Thyroid gland (tissue), 4 donors: ENCODE measurements around the gene RAD54L. TPM values are rescaled to one million over a fixed set of nuclear protein-coding genes. Genes with fewer than 3 reads are reported as not detected.

Source experiments
- DNase-seq, 2 donors: peaks; one replicate each; pipeline ENCODE4 v3.0.0-alpha.2; 2019
- H3K27ac ChIP-seq, 3 donors: fragments of 200-600 bp; sonication (generic); 1 replicate in 2 of 3; 2 replicates in 1 of 3; pipeline ENCODE4 v1.5.1; 2016 to 2019; ENCODE audit warnings: mild to moderate bottlenecking in 1 of 3, moderate library complexity in 1 of 3
- H3K27me3 ChIP-seq: fragments of 200-600 bp; sonication (generic); one replicate; pipeline ENCODE4 v1.5.1; 2019
- H3K36me3 ChIP-seq, 2 donors: fragments of 200-600 bp; sonication (generic); one replicate each; pipeline ENCODE4 v1.5.1; 2016 to 2019
- H3K4me1 ChIP-seq, 2 donors: fragments of 200-600 bp; sonication (generic); one replicate each; pipeline ENCODE4 v1.5.1; 2017 to 2019
- H3K4me3 ChIP-seq, 3 donors: fragments of 200-600 bp; sonication (generic); replicated peaks in 1 of 3; 1 replicate in 2 of 3; 2 replicates in 1 of 3; pipeline ENCODE4 v1.5.1; 2016; ENCODE audit warnings: mild to moderate bottlenecking in 1 of 3
- H3K9me3 ChIP-seq: fragments of 200-600 bp; sonication (generic); one replicate; pipeline ENCODE4 v1.5.1; 2017
- CTCF ChIP-seq, 6 experiments: fragments of 200-600 bp in 3 of 6; fragments of 450-650 bp in 3 of 6; sonication (generic) in 3 of 6; IDR thresholded peaks; one replicate each; pipeline ENCODE4 v1.5.1; 2016 to 2019; ENCODE audit warnings: antibody characterized with exemption in 6 of 6, mild to moderate bottlenecking in 2 of 6, inconsistent platforms in 1 of 6, moderate library complexity in 1 of 6
- POLR2A ChIP-seq, 2 donors: fragments of 450-650 bp; IDR thresholded peaks; one replicate each; pipeline ENCODE4 v1.6.1; 2017; ENCODE audit warnings: antibody characterized with exemption in 2 of 2, mild to moderate bottlenecking in 2 of 2, moderate library complexity in 1 of 2
- WGBS, 2 donors: methylation state at CpG; one replicate each; pipeline ENCODE4 v1.1.5; 2017; 5-methylcytosine and 5-hydroxymethylcytosine counted together
- intact Hi-C: fragments of 100-400 bp; cut with DNase I; formaldehyde crosslinking; loops from one replicate; pipeline ENCODE4 v1.15.1; 2023
- total RNA-seq, 4 donors: library from RNA; depleted of rRNA; stranded (reverse); fragments of >200 nt; gene quantifications; one replicate each; pipeline ENCODE4 v1.2.3, GENCODE V29; 2016

Gene RAD54L
- total RNA-seq = 1 to 10 TPM in 1 of 4 donors, under 1 TPM in 3; 0.27 to 1.7 (median 0.61) TPM

- intact Hi-C loops = loop anchor here (10.0 kb wide), 1 partner anchor 57 kb away; the partner anchor contains the start of genes LRRC41 and UQCRH
- WGBS, 2 donors = 3 to 5% methylated on average over 24 to 42 of the region's 49 CpGs
- H3K9me3 ChIP-seq = no peaks in the 10 kb centered on the region
- no peaks in the 10 kb centered on the region for H3K27me3 ChIP-seq
- H3K36me3 ChIP-seq = no peaks in the 10 kb centered on the region
- H3K27ac ChIP-seq = peak within 1 kb of the TSS; percentile 28 to 66 (median 35)
- DNase-seq = peak; percentile 98
- peaks cover 4 to 6% of the 10 kb centered on the region in 2 donors for H3K4me1 ChIP-seq
- TF ChIP-seq CTCF (IDR thresholded peaks at IDR 0.05) (no peak), POLR2A (IDR thresholded peaks at IDR 0.05) (no peak)
- peak within 1 kb of the TSS; percentile 27 to 37 (median 34) for H3K4me3 ChIP-seq
These were observed at the start of gene RAD54L for GRCh38 chr1:46247436-46248121. TSS of gene RAD54L (plus strand) at chr1:46247763. CDS start at chr1:46248406, 643 bp downstream.

- Histone ChIP-seq H3K27ac (peak within 1 kb of the TSS; percentile 68 to 85 (median 77)), H3K27me3 (no peaks in the 10 kb centered on the region), H3K9me3 (no peaks in the 10 kb centered on the region), H3K4me3 (peak within 1 kb of the TSS; percentile 26 to 88 (median 58)), H3K4me1 (peaks cover 32 to 49% of the 10 kb centered on the region in 2 donors), H3K36me3 (peaks cover 0 to 4% of the 10 kb centered on the region in 2 donors)
- TF ChIP-seq CTCF (IDR thresholded peaks at IDR 0.05) (peak in 2 of 6 experiments; percentile 4 to 15), POLR2A (IDR thresholded peaks at IDR 0.05) (peak; percentile 40 to 74)
- WGBS, 2 donors = 2% methylated on average over 6 to 15 of the region's 67 CpGs
- intact Hi-C loops = no loop called here
- DNase-seq = peak; percentile 70 to 72
These were observed 49.4 kb upstream of the RAD54L start, which contains the start of gene POMGNT1 for GRCh38 chr1:46197964-46198811. TSS of gene POMGNT1 (minus strand) at chr1:46198434. CDS start at chr1:46197821, 613 bp downstream.

GRCh38 chr1:46199233-46199749, 48.3 kb upstream of the RAD54L start:
- Histone ChIP-seq H3K27me3 (no peaks in the 10 kb centered on the region), H3K4me3 (no peak overlapping the region), H3K4me1 (peaks cover 35 to 41% of the 10 kb centered on the region in 2 donors), H3K27ac (peak overlapping the region in 1 of 3 donors; percentile 68), H3K9me3 (no peaks in the 10 kb centered on the region), H3K36me3 (no peaks in the 10 kb centered on the region)
- TF ChIP-seq CTCF (IDR thresholded peaks at IDR 0.05) (no peak), POLR2A (IDR thresholded peaks at IDR 0.05) (no peak)
- 95% methylated on average over 3 of the region's 3 CpGs for WGBS, 2 donors
- intact Hi-C loops = no loop called here
- no peak for DNase-seq

GRCh38 chr1:46203738-46204405, 43.7 kb upstream of the RAD54L start:
- intact Hi-C loops = no loop called here
- DNase-seq = no peak
- peaks cover 36 to 44% of the 10 kb centered on the region in 2 donors for H3K4me1 ChIP-seq

More at GRCh38 chr1:46203738-46204405, 43.7 kb upstream of the RAD54L start:
- no peaks in the 10 kb centered on the region for H3K9me3 ChIP-seq
- peak overlapping the region; percentile 72 to 97 (median 84) for H3K27ac ChIP-seq
- peak overlapping the region; percentile 26 to 93 (median 52) for H3K4me3 ChIP-seq
- 10% methylated on average over 14 of the region's 14 CpGs for WGBS, 2 donors
- TF ChIP-seq CTCF (IDR thresholded peaks at IDR 0.05) (no peak), POLR2A (IDR thresholded peaks at IDR 0.05) (no peak)
- H3K36me3 ChIP-seq = no peaks in the 10 kb centered on the region
- no peaks in the 10 kb centered on the region for H3K27me3 ChIP-seq
